ENCODE data around the gene TINAGL1.
"Not testable (repeated sequence)": the region's sequence is repeated elsewhere in the genome, so short reads cannot be mapped to it uniquely, and the experiment has no call there.

The TINAGL1 gene

DNA sequence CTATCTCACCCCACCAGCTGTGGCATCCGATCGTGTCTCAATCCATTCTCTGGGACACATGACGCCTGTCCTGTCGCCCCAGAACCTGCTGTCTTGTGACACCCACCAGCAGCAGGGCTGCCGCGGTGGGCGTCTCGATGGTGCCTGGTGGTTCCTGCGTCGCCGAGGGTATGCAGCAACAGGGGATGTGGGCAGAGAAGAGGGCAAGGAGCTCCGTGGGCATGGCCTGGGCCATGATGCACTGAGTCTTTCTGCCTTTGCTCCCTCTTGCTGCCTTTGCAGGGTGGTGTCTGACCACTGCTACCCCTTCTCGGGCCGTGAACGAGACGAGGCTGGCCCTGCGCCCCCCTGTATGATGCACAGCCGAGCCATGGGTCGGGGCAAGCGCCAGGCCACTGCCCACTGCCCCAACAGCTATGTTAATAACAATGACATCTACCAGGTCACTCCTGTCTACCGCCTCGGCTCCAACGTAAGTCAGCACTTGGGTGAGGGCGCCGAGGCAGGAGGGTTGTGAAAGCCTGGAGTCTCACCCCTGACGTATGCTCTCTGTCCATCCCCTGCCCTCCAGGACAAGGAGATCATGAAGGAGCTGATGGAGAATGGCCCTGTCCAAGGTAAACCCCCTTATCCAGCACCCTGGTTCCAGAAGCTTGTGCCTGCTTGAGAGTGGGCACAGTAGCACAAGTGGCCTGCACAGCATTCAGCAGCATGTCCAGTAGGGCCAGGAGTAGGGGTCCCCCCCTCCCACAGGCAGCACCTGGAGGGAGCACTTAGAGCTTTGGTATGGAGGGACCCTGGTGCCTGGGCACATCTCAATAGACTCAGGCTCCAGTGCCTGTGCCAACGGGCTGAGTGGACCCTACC lies 8.8 kb downstream of the TINAGL1 start:
- DNase-seq = peak; percentile 53

DNA sequence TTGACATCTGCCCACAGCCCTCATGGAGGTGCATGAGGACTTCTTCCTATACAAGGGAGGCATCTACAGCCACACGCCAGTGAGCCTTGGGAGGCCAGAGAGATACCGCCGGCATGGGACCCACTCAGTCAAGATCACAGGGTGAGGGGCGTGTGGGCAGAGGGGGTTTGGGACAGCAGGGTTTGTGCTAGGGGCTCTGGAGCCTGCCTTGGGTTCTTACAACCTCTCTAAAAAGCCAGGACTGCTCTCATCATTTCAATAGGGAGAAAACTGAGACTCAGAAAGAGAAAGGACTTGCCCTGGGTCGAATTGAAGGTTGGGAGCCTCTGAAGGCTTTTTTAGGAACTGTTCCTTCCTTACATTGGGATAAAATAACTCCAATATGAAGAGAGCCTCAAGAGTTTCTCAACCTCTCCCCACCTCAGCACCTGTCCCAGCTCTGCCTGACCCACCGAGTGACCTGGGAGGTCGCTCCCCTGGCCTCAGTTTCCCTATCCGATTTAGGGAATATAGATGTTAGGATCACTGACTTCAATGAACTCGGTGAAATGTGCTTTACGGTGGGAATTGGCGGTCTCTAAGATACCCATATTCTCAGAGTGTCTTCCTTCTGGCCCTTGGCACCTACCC lies 9.5 kb downstream of the TINAGL1 start:
- DNase-seq = no peak

DNA sequence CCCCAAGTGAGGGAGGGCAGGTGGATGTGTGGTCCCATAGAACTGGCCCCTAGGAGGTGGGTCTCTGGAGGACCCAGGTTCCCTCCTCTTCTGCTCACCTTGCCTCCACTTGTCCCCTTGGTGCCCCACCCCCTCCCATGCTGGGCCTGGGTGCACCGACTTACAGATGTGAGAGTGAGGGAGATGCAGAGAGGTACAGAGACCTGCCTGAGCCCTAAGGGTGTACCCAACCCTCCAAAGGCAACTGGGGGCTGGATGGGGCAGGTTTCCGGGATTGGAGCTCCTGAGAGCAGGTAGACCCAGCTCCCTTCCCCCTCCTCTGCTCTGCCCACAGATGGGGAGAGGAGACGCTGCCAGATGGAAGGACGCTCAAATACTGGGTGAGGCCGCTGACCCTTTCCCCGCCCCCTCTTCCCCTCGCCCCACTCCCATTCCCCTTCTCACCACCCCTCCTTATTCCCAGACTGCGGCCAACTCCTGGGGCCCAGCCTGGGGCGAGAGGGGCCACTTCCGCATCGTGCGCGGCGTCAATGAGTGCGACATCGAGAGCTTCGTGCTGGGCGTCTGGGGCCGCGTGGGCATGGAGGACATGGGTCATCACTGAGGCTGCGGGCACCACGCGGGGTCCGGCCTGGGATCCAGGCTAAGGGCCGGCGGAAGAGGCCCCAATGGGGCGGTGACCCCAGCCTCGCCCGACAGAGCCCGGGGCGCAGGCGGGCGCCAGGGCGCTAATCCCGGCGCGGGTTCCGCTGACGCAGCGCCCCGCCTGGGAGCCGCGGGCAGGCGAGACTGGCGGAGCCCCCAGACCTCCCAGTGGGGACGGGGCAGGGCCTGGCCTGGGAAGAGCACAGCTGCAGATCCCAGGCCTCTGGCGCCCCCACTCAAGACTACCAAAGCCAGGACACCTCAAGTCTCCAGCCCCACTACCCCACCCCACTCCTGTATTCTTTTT lies 10.3 kb downstream of the TINAGL1 start:
- DNase-seq = peak; percentile 40

DNA sequence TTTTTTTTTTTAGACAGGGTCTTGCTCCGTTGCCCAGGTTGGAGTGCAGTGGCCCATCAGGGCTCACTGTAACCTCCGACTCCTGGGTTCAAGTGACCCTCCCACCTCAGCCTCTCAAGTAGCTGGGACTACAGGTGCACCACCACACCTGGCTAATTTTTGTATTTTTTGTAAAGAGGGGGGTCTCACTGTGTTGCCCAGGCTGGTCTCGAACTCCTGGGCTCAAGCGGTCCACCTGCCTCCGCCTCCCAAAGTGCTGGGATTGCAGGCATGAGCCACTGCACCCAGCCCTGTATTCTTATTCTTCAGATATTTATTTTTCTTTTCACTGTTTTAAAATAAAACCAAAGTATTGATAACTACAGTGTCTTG lies 11.0 kb downstream of the TINAGL1 start:
- not testable (repeated sequence) for DNase-seq

DNA sequence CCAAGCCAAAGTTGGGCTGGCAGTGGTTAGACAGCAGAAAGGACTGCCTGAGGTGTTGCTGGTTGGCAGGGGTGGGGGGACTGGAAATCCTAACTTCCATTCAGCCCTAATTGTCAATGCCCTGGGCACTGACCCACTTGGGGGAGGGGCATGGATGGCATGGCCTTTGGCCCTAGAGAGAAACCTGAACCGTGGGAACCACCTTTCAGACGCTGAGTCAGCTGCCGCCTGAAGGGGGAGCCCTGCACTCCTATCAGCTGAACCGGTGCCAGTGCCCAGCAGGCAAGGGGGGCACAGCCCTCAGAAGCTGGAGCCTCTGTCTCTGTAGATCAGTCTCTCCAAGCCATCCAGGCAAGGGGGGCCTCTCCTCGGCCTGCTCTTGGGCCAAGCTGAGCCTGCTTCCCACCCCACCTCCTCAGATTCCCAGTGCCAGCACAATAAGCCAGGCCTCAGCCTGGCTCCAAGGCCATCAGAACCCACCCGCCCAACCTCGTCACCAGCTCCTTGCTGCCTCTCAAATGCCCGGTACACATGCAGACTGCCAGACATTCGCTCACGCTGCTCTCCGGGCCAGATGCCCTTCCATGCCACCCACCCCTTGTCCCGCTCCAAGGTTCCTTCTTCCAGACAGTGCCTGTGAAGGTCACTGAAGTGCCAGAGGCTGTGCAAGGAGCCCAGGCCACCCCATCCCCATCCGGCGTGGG lies 11.6 kb downstream of the TINAGL1 start:
- DNase-seq = peak; percentile 83

DNA sequence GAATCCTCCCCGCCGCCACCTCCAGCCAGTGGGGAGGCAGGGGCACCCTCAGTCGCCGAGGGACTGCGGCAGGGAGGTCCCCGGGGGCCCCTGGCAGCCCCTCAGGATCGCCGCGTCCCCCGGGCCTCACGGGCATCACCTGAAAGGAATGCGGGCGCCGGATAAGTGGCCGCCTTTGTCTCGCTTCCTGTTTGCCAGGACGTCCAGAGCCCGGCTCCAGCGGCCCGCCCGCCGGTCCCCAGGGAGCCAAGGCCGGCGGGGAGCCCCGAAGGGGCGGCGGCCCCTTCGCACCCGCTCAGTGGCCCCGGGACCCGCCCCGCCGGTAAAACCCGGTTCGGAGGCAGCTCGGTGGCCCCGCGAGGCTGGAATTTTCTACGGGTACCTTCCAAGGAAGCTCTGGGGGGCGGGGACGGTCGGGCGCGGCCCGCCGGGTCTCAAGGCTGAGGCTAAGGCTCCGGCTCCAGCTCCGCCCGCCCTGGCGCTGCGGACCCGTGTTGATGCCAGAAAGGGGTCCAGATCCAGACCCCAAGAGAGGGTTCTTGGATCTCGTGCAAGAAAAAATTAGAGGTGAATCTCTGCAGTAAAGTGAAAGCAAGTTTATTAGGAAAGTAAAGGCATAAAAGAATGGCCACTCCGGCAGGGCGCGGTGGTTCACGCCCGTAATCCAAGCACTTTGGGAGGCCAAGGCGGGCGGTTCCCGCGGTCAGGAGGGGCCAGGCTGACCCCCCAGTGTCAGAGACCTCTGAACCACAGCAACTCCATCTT lies 12.6 kb downstream of the TINAGL1 start:
- DNase-seq = peak; percentile 75

DNA sequence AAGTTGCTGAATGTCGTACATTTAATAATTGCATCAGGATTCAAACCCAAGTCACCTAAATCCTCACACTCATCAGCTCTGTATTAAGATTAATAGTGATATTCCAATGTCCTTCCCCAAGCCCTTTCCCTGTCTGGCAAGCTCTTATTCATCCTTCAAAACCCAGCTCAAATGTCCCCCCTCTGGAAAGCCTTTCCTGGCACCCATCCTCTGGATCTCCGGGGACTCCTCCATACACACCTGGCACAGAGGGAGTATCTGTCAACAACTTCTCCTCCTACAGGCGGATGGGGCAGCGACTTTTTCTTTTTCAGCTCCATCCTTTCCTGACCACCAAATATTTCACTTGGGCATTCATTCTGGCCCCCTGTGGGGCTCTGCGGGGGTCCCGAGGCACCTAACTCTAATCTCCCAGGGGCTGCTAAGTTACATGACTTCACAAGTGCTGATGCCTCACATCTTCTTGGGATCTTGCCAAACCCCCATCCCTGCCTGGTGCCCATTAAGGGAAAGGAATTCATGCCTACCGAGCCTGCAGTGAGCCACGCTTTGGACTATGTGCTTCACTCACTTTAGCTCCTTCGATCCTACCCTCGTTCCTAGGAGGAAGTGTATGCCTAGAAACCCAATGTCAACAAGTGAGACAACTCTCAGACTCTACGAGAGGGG lies 15.2 kb downstream of the TINAGL1 start:
- peak; percentile 45 for DNase-seq

DNA sequence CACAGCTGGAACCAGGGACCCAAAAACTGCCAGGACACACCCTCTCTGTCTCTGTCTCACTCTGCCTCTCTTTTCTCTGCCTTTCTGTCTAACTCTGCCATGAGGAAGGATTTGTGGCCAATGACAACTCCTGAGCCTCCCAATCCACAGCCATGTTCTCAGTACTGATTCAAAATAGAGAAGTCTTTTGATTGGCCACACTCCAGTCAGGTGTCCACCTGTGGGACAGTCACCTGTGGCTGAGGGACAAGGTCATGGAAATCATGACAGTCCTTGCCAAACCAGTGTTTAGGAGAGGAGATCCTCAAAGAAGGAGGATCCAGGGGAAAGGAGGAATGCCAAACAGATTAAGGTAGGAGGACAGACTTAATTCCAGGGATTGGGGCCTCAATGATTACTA lies 15.8 kb downstream of the TINAGL1 start:
- DNase-seq = no peak

DNA sequence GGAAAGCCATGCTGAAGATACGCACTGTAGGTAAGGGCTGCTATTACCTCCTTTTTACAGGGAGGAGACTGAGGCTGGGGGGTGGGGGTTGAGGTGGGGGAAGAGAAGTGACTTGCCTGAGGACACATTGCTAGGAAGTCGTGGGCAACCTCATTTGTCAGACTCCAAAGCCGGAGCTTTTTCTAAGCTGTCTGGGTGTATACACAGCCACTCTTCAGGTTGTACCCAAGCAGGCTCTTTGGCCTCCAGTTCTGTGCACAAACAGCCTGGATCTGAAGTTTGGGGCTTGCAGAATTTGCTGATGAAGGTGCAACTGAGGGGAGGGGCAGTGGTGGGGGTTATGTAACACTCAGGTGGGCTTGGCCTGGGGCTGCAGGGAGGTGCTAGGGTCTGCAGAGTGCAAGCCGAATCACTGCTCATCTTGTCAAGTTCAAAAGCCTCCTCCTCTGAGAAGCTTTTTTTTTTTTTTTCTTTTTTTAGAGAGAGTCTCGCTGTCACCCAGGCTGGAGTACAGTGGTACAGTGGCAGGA lies 16.9 kb downstream of the TINAGL1 start:
- peak; percentile 51 for DNase-seq

DNA sequence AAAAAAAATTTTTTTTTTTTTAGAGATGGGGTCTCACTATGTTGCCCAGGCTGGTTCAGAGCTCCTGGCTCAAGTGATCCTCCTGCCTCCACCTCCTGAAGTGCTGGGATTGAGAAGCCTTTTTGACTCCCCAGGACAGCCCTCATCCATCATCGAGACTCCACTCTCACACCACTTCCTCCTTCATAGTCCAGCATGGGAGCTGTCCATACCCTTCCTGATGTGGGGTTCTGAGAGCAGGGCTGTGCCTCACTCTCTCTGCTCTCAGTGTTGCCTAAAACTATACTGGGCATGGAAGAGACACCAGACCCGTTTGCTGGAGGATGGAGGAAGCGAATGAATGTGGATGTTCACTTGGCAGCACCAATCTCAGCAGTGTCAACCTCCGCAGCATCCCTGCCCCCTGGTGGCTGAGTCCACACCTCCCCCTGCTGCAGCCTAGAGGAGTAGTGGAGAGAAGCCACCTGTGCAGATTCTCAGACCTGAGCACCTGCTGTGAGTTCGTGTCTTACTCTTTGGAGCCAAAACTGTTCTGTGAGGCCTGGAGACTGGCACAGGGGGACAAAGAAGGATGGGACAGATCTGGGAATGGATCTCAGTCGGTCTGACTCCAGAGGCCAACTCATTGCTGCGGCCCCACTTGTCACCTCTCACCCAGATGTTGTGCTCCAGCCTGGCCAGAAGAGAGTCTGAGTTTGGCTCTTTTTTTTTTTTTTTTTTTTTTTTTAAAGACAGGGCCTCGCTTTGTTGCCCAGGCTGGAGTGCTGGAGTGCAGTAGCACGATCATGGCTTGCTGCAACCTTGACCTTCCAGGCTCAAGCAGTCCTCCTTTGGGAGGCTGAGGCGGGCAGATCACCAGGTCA lies 17.7 kb downstream of the TINAGL1 start:
- peak; percentile 93 for DNase-seq

DNA sequence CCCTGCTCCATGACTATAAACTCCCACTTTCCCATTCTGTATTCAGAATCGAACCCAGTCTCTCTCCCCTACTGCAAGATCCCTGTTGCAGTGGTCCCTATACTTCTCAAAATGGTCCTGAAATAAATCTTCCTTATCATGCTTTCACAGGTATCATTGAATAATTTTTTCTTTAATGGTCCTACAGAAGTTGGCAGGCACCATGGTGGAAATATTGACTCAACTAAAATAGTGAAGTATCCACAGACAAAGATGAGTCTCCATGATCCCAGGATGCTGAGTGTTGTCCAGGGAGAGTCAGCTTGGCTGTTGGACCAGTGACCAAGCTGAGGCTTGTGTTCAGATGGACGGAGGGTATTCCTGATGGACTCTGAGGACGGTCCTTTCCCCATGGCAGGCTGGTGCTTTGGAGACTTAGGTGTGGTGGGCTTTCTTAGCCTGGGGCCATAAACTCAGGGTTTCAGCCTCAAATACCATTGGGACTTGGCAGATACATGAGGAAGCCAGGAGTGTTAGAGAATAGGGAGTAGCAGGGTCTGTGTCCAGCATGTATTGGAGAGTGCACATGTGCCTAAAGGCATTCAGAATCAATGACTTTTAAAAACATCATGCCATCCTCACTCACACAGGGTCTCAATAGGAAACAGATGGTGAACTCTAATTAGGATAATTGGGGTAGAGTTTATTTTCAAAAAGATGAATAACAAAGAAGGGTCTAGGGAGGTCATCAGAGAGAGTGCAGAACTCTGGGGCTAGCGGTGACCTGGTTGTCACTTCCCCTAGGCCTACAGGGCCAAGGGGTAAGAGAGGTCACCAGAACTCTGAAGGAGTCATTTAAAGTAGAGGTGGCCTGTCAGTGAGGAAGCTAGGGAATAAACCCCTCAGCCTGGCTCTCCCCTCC lies 19.8 kb downstream of the TINAGL1 start:
- peak; percentile 40 for DNase-seq

DNA sequence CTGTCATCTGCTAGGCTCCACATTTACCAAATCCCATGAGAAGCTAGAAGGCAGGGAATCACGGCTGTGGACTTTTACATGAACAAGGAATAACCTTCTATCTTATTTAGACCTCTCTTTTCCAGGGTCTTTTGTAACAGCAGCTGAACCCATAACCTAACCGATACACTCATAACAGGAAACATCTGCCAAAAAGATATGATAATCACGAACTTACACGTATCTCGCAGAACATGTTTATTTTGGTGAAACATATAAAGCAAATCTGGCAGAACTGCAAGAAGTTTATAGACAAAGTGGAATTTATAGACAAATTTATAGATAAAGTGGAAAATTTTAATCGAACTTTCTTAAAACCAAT lies 20.4 kb downstream of the TINAGL1 start:
- DNase-seq = no peak

DNA sequence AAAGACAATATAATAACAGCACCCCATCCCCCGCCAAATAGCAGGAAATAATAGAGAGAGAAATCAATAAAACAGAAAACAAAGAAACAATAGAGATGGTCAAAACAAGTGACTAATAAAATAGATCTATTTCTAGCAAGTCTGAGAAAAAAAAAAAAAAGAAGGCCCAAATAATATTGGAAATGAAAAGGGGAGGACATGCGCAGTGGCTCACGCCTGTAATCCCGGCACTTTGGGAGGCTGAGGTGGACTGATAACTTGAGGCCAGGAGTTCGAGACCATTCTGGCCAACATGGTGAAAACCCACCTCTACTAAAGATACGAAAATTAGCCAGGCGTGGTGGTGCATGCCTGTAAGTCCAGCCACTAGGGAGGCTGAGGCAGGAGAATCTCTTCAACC lies 22.7 kb downstream of the TINAGL1 start:
- DNase-seq = peak; percentile 8

DNA sequence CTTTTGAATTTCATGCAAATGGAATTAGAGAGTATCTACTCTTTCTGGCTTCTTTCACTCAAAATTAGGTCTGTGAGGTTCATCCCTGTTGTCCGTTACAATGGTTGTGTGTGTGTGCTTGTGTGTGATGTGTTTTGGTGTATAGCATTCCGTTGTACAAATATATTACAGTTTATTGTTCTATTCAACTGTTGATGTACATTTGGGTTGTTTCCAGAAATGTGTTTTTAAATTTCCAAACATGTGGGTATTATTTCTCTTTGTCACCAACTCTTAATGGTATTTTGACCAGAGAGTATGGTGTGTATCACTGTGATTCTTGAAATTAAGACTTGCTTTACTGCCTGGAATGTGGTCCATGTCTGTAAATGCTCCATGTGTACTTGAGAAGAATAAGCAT lies 24.3 kb downstream of the TINAGL1 start:
- peak; percentile 2 for DNase-seq

DNA sequence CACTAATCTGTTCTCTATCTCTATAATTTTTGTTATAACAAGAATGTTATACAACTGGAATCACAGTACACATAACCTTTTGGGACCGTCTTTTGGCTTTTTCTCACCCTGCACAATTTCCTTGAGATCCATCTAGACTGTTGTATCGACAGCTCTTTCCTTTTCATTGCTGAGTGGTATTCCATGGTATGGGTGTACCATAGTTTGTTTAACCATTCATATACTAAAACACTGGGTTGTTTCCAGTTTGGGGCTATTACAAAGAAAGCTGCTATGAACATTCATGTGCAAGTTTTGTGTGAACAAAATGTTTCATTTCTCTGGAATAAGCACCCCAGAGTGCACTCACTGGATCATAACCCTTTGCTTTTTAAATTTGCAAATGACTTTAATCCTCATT lies 25.8 kb downstream of the TINAGL1 start:
- no peak for DNase-seq

DNA sequence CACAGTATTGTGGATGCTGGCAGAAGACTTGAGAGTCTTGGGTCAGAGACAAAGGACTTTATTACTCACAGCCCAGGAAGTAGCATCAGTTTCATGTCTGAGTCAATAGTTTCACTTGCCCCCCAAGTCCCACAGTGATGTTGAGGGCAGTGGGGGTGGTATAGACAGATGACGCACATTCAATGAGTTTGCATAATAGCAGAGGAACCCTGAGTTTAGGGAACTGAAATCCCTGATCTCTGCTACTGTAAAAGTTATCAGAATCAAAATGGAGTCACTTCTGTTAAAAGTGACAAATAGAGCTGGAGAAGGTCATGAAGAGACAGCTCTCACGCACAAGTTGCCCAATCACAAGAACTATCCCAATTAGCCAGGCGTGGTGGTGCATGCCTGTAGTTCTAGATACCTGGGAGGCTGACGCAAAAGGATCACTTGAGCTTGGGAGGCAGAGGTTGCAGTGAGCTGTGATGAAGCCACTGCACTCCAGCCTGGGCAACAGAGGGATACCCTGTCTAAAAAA lies 29.7 kb downstream of the TINAGL1 start:
- peak; percentile 12 for DNase-seq

DNA sequence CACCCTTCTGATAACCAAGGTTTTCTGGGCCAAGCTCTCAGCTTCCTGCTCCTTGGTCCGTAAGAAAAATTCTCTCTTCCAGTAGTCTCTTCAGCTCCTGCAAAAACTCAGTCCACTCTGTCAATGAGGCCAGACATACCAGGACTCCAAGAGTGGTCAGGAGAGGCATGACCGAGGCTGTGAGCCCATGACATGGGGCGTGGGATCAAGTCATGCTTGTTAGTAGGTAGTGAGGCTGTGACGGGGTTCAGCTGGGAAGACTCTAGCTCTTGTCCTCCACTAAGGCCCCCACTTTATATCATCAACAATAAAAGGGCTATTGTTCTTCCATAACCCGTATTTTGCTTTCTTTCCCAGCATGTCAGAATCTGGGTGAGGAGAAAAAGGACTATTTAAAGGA lies 31.0 kb downstream of the TINAGL1 start:
- peak; percentile 9 for DNase-seq

DNA sequence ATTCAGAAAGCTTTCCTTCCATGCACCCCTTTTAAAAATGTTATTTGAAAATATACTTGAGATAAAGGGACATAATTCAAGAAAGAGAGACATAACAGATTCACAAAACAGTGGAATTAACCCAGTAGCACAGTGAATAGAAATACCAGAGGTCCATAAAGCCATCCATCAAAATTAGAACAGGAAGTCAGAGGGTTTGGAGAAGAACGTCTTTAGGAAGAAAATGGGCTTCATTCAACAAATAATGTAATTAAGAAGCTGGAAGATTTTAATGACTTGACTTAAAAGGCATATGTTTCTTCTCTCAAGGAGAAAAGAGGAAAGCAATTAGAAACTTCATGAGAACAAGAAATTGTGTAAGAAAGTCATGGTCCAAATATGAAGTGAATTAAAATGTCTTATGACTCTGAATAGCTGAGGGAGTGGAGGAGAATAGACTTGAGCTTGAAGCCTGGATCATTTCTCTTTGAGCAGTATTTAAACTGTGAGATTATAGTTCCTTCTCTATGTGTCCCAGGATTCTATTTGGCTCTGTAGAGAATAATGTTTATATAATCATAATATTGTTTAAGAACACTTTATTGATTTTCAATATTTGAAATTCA lies 33.3 kb downstream of the TINAGL1 start:
- DNase-seq = no peak
